ENCODE results near the gene HSFX4.
A peak's percentile ranks its signal among the peaks of the same experiment; 100 is the strongest.
"Not testable (repeated sequence)": the region's sequence is repeated elsewhere in the genome, so short reads cannot be mapped to it uniquely, and the experiment has no call there.

HSFX4 gene

DNA sequence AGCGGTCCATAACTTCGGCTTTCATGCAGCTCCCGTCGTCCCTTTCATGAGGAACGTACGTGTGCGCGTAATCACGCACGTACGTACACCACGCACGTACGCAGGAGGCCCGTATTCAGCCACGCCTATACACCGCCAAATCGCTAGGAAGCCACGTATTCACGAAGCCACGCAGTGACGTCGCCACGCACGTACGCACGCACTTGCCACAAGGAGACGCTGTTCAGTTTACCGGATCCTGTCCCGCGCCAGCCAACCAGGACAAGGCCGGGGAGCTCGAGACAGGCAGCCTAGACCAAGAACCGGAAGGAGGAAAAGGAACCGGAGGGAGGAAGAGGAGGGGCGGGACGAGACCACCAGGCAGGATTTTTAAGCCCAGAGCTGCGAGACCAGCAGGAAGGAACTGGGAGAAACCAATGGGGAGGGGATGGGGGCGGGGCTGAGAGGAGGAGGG lies 9.1 kb downstream of the HSFX4 start, which contains the start of gene EOLA2:
EOLA2 (minus strand) TSS at position 65 of the 454 bp plus-strand sequence. CDS start 4,617 bp downstream, outside the sequence.
- peak; percentile 97 for DNase-seq

DNA sequence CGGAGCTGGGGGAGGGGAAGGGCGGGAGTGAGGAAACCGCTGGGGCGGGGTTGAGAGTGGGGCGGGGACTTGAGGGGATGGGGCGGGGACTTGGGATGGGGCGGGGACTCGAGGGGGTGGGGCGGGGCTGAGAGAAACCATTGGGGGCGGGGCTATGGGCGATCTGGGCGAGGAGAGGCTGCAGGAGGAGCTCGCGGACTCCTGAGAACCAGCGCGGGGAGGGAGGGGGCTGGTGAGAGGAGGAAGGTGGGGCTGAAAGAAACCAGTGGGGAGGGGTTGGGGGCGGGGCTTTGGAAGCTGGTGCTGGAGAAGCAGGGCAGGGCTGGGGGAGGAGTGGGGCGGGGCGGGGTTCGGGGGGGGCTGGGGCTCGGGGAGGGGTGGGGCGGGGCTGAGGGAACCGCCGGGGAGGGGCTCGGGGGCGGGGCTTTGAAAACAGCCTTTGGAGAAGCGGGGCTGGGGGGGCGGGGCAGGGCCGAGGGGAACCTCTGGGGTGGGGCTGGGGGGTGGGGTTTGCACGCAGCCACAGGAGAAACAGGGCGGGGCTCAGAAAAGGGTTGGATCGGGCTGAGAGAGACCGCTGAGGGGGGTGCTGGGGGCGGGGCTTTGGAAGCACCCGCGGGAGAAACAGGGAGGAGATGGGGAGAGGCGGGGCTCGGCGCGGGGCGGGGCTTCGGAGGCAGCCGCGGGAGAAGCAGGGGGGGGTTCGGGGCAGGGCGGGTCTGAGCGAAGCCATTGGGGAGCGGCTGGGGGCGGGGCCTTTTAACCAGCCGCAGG lies 9.7 kb downstream of the HSFX4 start:
- peak; percentile 94 for DNase-seq

DNA sequence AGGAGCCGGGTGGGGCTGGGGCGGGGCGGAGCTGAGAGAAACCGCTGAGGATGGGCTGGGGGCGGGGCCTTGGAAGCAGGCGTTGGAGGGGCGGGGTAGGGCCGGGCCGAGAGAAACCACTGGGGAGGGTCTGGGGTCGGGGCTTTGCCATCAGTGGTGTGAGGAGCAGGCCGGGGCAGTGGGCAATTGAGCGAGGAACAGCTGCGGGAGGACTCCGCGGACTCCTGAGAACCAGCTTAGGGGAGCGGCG lies 10.2 kb downstream of the HSFX4 start:
- DNase-seq, result no peak

DNA sequence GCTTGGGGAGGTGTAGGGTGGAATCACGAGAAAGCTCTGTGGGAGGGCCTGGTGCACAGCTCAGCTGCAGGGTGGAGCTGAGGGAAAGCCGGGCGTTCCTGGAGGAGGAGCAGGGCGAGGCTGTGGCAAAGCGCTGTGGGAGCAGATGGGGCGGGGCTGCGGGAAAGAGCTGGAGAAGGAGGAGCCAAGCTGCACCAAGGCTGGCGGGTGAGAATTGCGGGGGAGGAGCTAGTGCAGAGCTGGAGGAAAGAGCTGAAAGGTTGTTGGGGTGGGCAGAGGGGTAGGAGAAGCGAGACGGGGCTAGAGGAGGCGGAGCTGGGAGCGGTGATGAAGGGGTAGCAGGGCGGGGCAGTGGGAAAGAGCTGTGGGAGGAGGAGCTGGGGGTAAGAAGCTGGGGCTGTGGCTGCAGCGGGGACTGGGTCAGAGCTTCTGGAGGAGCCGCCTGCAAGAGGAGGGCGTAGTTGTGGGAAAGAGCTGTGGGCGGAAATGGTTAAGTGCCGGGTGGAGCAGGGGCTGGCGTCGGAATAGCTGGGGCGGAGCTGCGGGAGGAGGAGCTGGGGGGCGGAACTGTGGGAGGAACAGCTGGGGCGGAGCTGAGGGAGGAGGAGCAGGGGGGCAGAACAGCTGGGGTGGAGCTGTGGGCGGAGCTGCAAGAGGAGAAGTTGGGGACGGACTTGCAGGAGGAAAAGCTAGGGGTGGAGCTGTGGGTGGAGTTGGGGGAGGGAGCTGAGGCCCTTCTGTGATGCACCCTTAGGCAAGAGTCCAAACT lies 10.7 kb downstream of the HSFX4 start:
- DNase-seq, result peak; percentile 95

DNA sequence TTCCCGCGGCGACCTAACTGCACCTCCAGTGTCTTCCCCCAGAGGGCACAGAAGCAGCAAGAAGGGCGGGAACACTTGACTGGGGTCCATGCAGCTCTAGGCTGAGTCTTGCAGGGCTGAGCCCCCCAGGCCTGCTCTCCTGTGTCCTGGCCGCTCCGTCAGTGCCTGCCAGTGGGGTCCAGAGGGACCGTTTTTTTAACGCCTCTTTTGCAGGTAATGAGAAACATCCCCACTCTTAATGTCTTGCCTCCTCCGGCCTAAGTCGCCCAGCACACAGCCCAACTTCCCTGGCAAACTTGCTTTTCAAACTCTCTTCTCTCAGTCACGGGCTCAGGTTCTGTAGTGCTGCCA lies 11.3 kb downstream of the HSFX4 start:
- not testable (repeated sequence) for DNase-seq

DNA sequence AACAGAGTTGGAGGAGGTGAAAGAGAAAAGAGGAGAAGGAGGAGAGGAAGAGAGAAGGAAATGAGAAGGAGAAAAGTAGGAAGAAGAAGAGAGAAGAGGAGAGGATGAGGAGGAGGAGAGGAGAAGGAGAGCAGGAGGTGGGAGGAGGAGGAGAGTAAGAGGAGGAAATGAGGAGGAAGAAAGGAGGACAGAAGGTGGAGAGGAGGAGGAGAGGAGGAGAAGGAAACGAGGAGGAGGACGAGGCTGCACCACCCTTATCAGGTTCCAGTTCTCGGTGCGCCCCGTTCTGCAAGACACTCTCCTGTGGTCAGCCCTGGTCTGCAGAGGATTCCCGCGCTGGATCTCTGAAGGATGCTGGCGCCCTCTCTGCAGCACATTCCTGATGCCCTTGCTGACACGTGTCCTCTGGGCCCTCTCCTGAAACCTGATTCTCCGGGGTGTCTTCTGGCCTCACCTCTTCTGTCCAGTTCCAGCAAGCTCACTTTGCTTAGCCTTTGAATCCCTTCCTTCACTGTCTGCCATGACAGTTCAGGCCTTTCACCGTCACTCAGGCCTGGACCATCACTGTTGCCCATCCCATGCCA lies 15.8 kb downstream of the HSFX4 start:
- not testable (repeated sequence) for DNase-seq

DNA sequence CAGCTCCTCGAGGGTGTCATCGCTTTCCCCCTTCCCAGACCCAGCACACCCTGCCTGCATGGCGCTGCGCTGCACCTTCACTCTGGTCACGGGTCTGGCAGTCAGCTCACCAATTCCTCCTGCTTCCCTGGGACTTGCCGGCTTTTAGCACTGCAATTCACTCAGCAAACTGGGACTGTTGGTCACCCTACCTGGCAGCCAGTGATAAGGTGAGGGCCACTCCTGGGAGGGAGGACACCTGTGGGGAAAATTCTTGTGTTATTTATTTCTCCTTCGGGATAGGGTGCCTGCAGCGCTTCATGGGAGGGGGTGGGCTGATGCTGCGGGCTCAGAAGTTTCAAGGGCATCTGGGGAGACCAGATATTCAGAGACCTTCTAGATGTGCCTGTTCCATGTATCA lies 16.4 kb downstream of the HSFX4 start:
- DNase-seq, result not testable (repeated sequence)

DNA sequence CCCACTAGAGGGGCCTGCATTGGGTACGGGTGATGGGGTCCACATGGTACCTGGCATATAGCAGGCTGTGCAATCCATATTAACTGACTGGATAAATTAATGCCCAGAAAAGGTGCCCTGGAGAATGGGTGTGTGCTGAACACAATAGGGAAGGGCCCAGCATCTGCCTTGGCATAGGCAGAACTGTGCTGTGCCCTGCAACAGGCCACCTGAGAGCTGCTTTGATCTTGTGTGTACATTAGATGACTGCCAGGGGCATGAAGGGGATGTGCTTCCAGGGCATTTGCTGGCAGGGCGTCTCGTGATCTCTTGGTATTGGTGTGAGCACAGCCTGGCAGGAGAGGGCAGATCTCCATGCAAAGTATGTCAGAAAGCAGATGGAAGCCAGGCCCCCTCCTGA lies 17.6 kb downstream of the HSFX4 start:
- not testable (repeated sequence) for DNase-seq

DNA sequence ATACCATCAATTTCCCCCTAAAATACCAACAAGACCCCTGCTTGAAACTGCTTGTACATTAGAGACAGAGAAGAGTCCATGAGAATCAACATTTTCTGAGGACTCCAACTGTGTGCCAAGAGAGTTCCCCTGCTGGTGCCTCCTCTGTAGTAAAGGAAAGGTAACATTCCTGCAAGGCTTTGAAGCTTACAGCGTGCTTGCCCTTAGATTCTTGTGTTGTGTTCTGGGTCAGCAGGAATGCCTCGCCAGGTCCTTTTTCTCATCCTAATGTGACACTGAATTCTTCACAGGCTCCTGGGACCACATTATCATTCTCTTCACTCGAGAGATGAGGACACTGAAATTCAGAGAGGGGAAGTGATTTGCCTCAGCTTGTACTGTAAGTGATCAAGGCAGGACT lies 18.6 kb downstream of the HSFX4 start:
- no peak for DNase-seq

DNA sequence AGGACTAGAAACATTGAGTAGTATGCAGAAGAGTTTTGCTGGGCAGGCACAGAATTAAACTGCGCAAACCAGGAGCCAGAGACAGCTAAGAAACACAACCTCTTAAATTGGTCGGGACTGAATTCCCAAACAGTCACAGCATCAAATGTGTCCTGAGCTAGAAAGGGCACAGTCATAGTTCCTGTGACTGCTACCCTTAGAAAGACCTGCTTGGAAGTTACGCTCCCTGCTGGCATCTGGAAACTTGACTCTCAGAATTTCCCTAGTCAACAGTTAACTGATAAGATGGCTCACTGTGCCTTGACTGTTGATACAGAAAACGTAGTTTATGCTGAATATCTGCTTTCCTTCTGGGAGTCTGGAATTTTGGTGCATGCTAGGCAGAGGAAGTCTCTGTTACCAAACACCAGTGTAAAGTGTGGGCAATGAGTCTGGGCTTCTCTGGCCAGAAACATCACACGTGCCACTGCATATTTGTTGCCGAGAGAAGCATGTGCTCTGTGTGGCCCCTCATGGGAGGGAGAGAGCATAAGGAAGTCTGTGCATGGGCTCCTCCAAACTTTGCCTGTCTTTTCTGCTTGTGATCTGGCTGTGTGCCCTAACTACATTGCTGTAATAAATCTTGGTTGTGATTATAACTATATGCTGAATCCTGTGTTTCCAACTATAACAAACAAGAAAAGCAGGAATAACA lies 20.5 kb downstream of the HSFX4 start:
- no peak for DNase-seq

DNA sequence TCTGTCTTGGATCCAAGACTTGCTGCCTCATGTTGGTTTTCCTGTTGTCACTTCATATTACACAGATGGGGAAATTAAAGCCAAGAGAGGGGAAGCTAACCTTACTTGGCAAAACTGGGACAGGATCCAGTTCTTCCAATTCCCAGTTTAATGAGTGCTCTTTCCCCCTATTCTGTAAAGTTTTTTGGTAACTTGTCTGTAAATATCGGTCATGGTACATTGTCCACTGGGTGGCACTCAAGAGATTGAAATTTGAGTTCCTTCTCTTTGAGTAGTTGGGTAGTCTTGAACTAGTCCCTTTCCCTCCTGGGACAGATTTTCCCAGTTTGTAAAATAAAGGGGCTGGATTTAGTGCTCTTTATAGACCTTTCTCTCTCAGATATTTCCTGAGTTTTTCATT lies 21.3 kb downstream of the HSFX4 start:
- DNase-seq, result peak; percentile 21

DNA sequence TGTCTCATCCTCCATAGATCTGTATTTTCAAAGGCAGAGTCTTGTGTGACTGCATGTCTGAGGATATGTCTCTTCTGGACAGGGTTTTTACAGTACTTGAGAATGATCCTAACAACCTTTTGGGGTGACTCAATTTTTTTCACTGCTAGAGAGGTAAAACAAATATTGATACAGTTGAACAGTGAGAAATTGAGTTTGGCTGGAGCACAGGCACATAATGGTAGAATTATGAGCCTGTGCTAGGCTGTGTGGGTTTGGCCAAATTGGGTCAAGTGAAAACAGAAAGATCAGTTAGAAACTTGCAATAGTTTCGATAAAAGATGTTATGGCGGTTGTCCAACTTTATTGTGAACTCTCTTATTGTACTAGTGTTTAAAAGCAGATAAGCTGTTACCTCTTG lies 32.2 kb downstream of the HSFX4 start:
- no peak for DNase-seq

DNA sequence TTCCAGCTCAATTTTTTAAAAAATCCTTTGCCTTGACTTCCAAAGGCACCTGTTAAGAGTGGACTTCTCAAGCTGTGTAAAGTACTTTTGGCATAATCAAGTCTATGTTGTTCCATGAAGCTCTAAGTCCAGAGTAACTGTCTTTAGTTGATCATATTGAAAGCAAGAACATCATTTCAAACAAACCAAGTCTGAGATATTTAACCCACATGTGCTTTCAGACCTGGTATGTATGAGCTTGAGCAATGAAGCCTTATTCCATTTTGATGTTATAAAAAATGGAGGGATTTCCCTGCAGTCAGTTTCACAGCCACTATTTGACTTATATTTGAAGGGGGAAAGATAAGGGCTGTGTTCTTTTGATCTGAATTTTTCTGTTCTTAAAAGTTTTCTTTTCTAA lies 32.6 kb downstream of the HSFX4 start:
- DNase-seq, result no peak

DNA sequence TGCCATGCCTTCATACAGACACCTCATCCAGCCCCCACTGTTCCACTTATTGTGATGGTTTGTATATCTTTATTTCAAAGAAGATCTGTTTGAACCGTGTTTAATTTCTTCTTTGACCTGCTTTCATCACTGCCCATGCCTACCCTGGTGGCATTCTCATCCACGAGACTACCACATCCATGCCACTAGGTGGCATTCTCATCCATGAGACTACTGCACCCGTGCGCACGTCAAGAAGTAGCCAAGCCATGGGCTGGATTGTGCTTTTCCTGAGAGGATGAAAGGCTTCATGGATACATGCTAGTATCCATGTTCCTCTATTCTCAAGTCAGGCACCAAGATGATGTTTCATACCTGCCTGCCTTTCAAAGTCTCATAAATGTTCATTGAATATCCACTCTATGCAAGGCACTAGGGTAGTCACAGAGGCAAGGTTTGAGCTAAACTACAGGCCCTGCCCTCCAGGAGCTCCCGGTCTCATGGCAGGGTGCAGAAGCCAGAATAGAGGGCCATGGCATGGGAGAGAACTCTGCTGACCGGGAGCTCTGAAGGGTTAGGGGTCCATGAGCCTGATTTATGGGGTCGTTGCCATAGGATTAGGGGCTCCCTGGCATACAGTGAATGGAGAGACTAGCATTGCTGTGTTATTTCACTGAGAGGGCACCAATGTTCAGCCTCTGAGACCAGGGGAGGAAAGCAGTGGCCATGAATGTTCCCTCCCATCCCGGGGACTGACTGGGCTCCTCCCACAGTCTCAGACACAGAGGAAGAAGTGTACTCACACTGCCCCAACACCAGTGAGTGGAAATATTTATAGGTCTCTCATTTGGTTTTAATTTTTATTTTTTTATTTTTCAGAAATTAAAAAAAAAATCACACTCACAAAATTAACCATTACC lies 33.7 kb downstream of the HSFX4 start:
- DNase-seq, result peak; percentile 20

DNA sequence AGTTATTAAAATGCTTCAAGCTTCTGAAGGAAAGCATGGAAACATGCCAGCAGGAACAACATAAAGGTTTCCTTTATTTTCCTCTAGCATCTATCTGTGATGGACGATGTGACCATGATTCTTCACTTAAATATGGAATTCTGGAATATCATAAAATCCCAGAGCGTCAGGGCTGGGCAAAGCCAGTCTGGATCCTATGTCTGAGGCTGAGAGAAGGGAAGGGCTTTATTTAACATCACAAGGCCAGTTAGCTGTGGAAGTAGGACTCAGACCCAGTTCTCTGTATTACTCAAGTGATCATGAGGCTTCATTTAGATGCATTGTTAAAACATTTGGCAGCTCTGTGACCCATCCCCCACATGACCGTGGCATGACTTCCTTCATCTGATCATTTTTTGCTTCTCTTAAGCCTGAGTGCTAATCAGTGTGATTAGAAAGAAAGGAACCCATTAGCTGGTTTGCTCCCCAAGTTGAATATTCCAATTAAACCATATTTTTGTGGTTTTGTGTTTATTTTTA lies 49.8 kb downstream of the HSFX4 start:
- DNase-seq, result no peak
